NCI-H1436 treated with DMSO at 0.1 percent for 48 hours (cell line): ENCODE data around the gene STAC.
"Not testable (repeated sequence)": the region's sequence is repeated elsewhere in the genome, so short reads cannot be mapped to it uniquely, and the experiment has no call there.

ENCODE experiments used
- DNase-seq: peaks from one replicate; lab custom pipeline; 2025; lab: John Stamatoyannopoulos, UW

Gene STAC

DNA sequence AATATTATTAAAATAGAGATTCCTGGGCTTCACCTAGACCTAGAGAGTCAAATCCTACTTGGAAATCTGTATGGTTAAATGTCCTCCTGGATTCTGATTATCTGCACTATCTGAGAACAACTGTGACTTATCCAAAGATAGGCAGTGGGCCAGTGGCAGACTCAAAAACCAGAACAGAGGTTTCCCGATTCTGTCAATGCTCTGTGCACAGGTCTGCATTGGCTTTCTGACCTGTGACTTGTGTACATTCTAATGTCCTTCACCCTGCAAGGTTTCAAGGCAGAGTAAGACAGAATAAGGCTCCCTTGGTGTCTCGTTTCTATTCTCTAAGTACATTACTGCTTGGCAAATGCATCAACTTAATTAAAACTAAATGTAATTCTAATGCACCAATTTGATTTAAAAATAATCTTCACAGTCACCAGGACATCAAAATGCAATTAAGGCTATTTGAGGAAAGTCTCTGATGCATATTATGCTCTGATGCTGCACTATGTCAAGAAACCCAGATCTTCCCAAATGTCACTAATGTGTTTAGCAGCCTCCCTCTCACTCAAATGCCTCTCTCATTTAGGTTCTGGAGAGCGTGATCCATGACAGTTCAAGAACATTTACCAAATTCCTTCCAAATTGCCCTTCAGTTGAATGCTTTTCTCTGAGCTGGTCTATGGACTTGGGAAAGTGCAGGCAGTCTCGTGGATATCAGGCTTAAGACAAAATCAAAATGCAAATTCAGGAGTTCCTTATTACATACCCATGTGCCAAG is 140.1 kb downstream of the STAC start:
- DNase-seq, result no peak

DNA sequence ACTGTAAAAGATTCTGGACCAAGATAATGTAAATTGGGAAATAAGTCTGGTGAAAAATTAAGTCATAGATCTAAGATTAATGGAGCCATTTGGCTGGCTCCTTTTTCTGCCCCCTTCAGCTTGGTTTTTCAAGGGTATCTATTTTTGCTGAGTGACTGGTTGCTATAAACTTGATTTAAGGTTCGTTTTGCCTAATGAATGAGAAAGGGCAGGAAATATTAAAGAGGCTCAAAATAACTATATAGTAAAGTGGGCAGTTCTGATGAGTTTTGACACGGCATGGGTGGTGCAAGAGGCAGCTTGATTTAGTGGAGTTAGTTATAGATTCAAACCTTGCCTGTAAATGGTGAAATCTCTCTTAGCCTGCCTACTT is 140.7 kb downstream of the STAC start:
- no peak for DNase-seq

DNA sequence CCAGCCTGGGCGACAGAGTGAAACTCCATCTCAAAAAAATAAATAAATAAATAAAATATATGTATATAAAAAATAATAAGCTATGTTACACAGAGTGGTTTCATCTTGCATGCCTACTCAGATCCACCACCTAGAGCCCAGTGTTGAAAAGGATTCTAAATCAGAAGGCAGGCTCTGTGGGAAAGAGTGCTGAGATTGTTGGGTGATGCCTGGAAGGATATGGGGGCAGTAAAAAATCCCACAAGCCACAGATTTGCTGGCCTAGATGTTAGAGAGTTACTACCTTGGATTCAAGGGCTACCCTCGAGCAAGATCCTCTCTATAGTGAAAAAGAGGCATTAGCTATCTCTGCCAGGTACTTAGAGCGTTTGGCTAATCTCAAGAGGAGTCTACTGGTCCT is 144.3 kb downstream of the STAC start:
- DNase-seq, result no peak

GRCh38 chr3:36525115-36525801 is 145.0 kb downstream of the STAC start:
- no peak for DNase-seq

- DNase-seq, result no peak
Measured at GRCh38 chr3:36538136-36538749, 157.9 kb downstream of the STAC start.

DNA sequence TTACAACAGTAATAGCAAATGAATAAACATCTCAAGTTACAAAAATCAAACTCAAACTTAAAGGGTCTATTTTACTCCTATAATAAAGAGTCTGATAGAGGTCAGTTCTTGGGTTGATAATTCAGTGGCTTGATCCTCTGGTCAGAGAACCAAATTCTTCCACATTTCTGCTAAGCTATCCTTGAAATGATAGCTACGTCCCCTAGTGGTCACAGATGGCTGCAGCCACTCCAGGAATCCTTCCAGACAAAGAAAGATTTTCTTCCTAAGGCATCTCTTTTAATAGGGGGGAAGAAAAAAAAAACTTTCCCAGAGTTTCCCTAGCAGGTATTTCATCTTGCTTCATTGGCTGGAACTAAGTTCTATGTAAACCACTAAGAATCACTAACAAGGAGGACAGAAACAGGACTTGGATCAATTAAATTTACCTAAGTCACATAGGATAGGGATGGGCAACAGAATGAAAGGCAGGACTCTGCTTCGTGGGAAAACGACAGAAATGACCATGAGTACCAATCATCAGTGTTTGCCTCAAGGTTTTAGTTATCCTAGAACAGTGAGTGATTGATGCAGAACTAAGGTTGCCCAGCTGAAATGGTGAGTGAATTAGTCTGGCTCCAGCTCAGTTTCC is 160.7 kb downstream of the STAC start:
- DNase-seq, result no peak

DNA sequence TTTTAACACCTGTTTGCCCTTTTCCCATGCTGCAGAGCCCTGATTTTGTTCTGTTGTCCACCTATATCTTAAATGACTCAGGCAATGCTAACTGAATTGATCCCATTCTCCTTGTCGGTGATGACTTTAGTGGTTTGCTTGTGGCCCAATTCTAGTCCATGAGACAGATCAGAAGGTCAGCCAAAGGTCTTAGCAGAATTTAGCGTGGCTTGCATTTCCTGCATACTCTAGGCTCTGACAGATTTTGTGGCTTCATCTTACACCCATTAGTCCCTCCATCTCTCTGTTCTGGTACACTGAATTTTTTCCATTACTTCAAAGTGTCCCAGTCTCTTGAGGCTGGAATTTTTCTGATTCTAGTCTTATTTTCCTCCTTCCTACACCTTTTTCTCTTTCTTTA is 161.9 kb downstream of the STAC start:
- DNase-seq, result no peak

DNA sequence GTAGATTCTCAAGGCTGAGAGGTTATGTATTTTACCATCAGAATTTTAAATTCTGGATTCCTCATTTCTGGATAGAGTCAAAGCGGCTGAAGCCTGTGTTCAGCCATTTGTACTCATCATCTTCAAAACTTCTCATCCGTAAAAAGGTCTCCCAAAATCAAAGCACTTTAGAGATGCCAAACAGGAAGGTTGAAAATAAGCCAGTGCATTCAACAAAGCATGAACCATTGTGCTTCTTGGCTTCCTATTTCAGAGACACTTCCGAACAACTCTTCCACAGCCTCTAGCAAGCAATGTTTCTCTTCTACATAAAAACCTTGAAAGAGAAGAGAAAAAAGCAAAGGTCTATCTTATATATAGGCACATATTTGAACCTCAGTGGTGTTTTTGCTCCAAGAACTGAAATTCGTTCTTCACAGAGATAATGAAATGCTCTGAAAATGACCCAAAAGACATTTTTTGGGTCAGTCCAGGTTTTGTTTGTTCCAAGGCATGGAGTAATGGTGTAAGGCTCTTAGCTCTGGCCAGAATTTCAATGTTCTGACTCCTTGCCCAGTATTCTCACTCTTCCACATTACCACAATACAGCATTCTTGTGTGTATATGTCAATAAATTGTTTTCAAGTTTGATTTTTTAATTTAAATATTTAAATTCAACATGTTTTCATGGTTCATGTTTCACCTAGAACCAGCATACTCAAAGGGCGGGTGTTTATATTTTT is 163.1 kb downstream of the STAC start:
- no peak for DNase-seq

DNA sequence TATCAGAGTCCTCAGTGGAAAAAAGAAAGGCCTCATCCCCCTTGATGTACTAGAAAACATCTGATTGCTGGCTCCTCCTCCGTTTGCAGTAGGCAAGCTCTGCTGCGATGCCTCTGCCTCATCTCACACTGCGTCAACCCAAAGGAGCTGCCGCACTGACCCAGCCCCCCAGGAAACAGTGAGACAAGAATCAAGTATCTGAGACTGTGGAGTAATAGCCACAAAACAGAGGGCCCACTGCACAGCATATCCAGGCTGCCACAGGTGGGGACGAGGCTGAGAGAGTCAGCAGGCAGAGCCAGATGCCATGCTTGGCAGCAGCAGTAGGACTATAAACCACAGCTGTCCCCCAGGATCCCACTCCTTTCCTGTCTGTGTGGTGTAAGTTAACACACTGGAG is 165.9 kb downstream of the STAC start:
- no peak for DNase-seq

DNA sequence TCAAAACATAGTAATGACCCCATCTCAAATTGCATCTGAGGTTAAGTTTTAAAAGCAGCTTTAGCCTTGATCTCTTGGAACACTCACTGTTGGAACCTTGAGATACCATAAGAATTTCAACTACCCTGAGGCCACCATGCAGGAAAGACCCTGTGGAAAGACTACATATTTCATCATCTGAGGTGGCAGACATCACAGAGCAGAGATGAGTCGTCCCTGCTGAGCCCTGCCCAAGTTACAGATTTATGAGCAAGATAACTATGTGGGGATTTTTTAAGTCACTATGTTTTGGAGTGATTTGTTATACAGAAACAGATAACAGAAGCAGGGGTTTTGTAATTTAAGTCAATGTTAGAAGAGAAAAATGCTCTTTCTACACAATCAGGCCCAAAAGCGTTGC is 168.4 kb downstream of the STAC start:
- DNase-seq, result no peak

DNA sequence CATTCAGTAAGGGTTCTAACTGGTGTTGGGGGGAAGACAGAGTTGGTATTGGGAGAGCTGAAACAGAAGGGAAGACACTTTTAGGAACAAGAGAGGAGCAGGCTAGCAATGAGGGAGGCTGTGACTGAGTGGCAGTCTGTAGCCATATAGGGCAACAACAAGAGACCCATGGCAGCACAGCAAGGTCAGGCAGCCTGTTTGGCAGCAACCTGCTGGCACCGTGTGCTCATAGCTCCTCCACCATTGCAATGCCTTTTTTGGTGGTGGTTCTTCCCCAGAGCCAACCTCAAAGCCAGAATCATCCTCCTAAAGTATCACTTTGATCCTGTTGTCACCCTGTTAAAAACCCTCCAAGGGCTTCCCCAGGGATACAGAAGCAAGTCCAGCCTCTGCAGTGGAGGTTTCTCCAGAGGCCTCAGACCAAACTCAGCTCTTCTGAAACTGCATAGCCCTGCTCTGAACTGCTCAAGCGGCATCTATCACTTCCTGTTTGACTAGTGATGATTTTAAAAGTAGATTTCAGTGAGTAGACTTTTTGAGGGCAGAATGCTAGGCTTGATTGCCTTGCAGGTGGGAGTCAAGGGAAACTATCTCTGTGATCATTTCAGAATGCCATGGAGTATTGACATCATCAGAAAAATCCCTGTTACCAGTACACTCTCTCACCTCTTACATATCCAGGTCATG is 176.9 kb downstream of the STAC start:
- DNase-seq, result no peak

- no peak for DNase-seq
Measured at GRCh38 chr3:36557708-36558421, 177.6 kb downstream of the STAC start.

DNA sequence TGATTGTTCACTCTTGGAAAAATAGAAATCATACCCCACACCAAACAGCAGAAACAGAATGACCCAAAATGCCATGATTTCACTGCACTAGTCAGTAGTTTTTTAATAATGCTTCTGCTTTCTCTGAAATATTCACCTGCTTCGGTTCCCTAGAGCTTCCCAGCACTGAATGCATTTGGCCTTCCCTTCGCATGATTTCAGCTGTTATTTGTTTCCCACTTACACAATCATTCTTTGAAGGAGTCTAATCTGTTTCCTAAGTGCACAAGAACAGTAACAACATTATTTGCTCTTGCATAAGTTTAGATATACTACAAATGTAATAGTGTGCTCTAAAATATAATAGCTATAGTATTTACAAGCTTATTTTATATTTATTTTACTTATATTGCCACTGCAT is 178.7 kb downstream of the STAC start:
- no peak for DNase-seq

GRCh38 chr3:36560685-36561084 is 180.4 kb downstream of the STAC start:
- DNase-seq, result no peak

DNA sequence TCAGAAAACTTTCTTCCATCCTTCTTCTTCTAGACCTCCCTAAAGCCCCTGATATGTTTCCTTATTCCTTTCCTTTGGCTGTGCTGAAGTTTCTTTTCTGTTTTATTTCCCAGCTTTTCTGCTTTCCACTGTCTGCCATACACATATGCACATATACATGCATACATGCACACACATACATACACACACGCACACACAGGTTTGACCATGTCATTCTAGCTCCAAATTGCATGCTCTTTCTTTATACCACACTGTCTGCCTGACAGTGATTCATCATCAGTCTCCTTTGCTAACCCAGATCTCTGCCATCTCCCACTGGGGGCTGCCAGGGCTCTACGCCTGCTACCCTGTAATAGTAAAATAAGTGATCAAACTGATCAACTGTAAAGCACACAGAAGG is 181.3 kb downstream of the STAC start:
- no peak for DNase-seq

DNA sequence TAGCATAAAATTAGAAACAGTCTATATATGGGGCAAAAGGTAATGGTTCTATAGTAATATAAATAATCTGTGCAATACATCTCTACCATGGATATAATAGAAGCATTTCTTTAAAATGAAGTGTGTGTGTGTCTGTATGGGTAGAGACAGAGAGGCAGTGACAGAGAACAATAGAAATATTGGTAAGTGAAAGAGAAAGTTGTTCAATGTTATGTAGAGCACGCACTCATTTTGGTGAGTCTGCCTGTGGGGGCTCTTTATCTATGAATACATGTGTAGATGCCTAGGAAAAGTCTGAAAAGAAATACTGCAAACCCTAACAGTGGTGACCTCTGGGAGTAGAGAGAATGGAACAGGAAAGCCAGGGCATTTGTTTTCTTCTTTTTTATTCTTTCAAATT is 182.6 kb downstream of the STAC start:
- DNase-seq, result no peak

GRCh38 chr3:36575241-36575640 is 194.9 kb downstream of the STAC start:
- DNase-seq, result no peak

DNA sequence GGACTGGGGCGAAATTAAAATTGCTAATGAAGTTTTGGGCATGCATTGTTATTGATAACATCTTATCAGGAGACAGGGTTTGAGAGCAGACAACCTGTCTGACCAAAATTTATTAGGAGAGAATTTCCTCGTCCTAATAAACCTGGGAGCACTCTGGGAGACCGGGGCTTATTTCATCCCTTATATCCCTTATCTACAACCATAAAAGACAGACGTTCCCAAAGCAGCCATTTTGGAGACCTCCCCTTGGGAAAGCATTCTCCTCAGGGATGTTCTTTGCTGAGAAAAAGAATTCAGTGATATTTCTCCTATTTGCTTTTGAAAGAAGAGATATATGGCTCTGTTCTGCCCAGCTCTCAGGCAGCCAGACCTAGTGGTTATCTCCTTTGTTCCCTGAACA is 198.1 kb downstream of the STAC start:
- DNase-seq, result not testable (repeated sequence)

DNA sequence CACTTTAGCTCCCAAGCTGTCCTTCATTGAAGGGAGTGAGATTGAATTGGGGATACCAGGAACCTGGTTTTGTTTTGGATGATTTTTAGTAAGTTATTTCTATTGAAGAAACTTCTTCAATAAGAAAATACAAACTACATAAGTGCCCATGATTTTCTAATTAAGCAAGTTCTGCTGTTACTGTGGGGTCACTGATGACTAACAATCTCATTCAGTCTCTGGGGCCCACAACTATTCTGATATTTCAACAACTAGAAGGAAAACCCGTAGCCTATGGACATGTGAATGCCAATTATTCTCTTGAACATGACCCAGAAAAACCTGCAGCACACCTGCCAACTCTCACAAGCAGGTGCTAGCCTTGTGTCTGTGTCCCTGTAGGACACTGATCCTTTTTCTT is 199.4 kb downstream of the STAC start:
- DNase-seq, result no peak

GRCh38 chr3:36580716-36581115 is 200.4 kb downstream of the STAC start:
- no peak for DNase-seq

DNA sequence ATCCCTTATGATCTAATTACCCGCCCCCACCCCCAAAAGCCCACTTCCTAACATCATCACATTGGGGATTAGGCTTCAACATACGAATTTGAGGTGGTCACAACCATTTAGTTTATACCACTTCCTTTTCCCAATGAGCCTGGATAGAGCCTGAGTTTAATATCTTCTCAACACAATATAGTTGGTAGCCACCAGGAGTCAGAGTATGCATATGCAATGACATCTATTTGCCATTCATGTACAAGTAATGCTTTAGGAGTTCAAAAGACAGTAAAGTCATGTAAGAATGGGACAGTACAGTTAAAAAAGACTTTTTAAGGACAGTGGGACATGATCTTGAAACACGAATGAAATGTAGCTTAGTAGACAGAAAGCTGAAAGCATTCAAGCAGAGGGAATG is 211.7 kb downstream of the STAC start:
- no peak for DNase-seq
